IMR-90 (cell line): Measurements from ENCODE around the gene CDK15. TPM values are rescaled to one million over a fixed set of nuclear protein-coding genes. Genes with fewer than 3 reads are reported as not detected.

Source experiments
- ATAC-seq: fragments of 200-7000 bp; cut with Tn5 transposase; 2 replicates; pipeline ENCODE4 v1.9.1; 2020; ENCODE audit warnings: low read depth, mild to moderate bottlenecking, moderate library complexity
- BruUV-seq: library from RNA; stranded (reverse); fragments of 400-500 nt; replicated peaks from 2 replicates; lab custom pipeline; 2021; lab: Mats Ljungman, UMichigan
- CTCF ChIA-PET: fragments of 300-600 bp; formaldehyde crosslinking; extraction: SDS; loops from one replicate; lab custom pipeline; 2021; ENCODE audit warnings: antibody characterized with exemption; lab: Yijun Ruan, JAX
- POLR2A ChIA-PET: fragments of 300-600 bp; sonication (Branson Sonifier 250); formaldehyde crosslinking; loops from one replicate; lab custom pipeline; 2022; ENCODE audit warnings: antibody characterized with exemption; ENCODE audit not compliant: unreplicated experiment; lab: Charles Lee
- DNase-seq: peaks from one replicate; pipeline ENCODE4 v3.0.0; 2013
- H2AFZ ChIP-seq: replicated peaks from 2 replicates; pipeline ENCODE3; 2013; ENCODE audit warnings: low read length, mild to moderate bottlenecking; ENCODE audit not compliant: poor library complexity
- H2AK5ac ChIP-seq: 2 replicates; pipeline ENCODE4 v1.6.1; 2013; ENCODE audit warnings: low read depth, low read length, inconsistent platforms
- H2AK9ac ChIP-seq: replicated peaks from 2 replicates; pipeline ENCODE3; 2013; ENCODE audit warnings: mild to moderate bottlenecking, low read depth, low read length, moderate library complexity; ENCODE audit not compliant: poor library complexity
- H2BK120ac ChIP-seq: 2 replicates; pipeline ENCODE4 v1.6.1; 2013; ENCODE audit warnings: low read depth, low read length, inconsistent platforms
- H2BK15ac ChIP-seq: 3 replicates; pipeline ENCODE4 v1.6.1; 2013; ENCODE audit warnings: low read depth, low read length, inconsistent platforms
- H2BK20ac ChIP-seq: 2 replicates; pipeline ENCODE4 v1.6.1; 2013; ENCODE audit warnings: low read depth, mild to moderate bottlenecking, inconsistent platforms, low read length, moderate library complexity
- H2BK5ac ChIP-seq: 2 replicates; pipeline ENCODE4 v1.6.1; 2013; ENCODE audit warnings: mild to moderate bottlenecking, low read depth, low read length, inconsistent platforms; ENCODE audit not compliant: poor library complexity, severe bottlenecking
- H3K14ac ChIP-seq: replicated peaks from 2 replicates; pipeline ENCODE4 v1.6.1; 2013; ENCODE audit warnings: low read depth, low read length, inconsistent platforms
- H3K18ac ChIP-seq: 2 replicates; pipeline ENCODE4 v1.6.1; 2013; ENCODE audit warnings: low read depth, low read length, control low read depth
- H3K23ac ChIP-seq: 2 replicates; pipeline ENCODE4 v1.6.1; 2013; ENCODE audit warnings: low read depth, low read length, inconsistent platforms
- H3K27ac ChIP-seq: 2 replicates; pipeline ENCODE4 v1.5.1; 2013; ENCODE audit warnings: mild to moderate bottlenecking, control low read depth, low read length; ENCODE audit not compliant: insufficient read depth
- H3K27me3 ChIP-seq: 2 replicates; pipeline ENCODE4 v1.6.1; 2013; ENCODE audit warnings: low read length; ENCODE audit not compliant: control insufficient read depth, insufficient read depth
- H3K36me3 ChIP-seq: 2 replicates; pipeline ENCODE4 v1.6.1; 2013; ENCODE audit warnings: low read length, mixed read lengths; ENCODE audit not compliant: control insufficient read depth, insufficient read depth
- H3K4ac ChIP-seq: 2 replicates; pipeline ENCODE4 v1.6.1; 2013; ENCODE audit warnings: low read depth, low read length, inconsistent platforms
- H3K4me1 ChIP-seq: 2 replicates; pipeline ENCODE4 v1.6.1; 2013; ENCODE audit warnings: low read length, mixed read lengths; ENCODE audit not compliant: control insufficient read depth, insufficient read depth
- H3K4me2 ChIP-seq: 2 replicates; pipeline ENCODE4 v1.6.1; 2013; ENCODE audit warnings: low read depth, mild to moderate bottlenecking, control low read depth, low read length, moderate library complexity
- H3K4me3 ChIP-seq: 2 replicates; pipeline ENCODE4 v1.5.1; 2013; ENCODE audit warnings: low read depth, mild to moderate bottlenecking, control low read depth, low read length, moderate library complexity; ENCODE audit not compliant: insufficient read depth
- H3K56ac ChIP-seq: 2 replicates; pipeline ENCODE4 v1.6.1; 2013; ENCODE audit warnings: low read length, inconsistent platforms; ENCODE audit not compliant: insufficient read depth; ENCODE audit errors: extremely low read depth
- H3K79me1 ChIP-seq, 2 experiments: 2 replicates each; pipeline ENCODE4 v1.6.1; 2013; ENCODE audit warnings: low read length in 2 of 2, inconsistent platforms in 1 of 2, low read depth in 1 of 2
- H3K9ac ChIP-seq: 2 replicates; pipeline ENCODE4 v1.6.1; 2013; ENCODE audit warnings: low read depth, low read length, control low read depth
- H3K9me1 ChIP-seq: 2 replicates; pipeline ENCODE4 v1.6.1; 2013; ENCODE audit warnings: low read length, inconsistent platforms; ENCODE audit not compliant: insufficient read depth
- H3K9me3 ChIP-seq: 2 replicates; pipeline ENCODE4 v1.6.1; 2013; ENCODE audit warnings: low read length; ENCODE audit not compliant: control insufficient read depth, insufficient read depth
- H4K20me1 ChIP-seq: 2 replicates; pipeline ENCODE4 v1.6.1; 2013; ENCODE audit warnings: low read length, inconsistent platforms; ENCODE audit not compliant: insufficient read depth
- H4K5ac ChIP-seq: 2 replicates; pipeline ENCODE4 v1.6.1; 2013; ENCODE audit warnings: mild to moderate bottlenecking, low read depth, low read length, control low read depth
- H4K8ac ChIP-seq, 2 experiments: 2 replicates each; pipeline ENCODE4 v1.6.1; 2013; ENCODE audit warnings: low read depth in 2 of 2, low read length in 2 of 2, control low read depth in 1 of 2, inconsistent platforms in 1 of 2
- H4K91ac ChIP-seq: 2 replicates; pipeline ENCODE4 v1.6.1; 2013; ENCODE audit warnings: low read depth, low read length, inconsistent platforms; ENCODE audit not compliant: insufficient read depth
- CEBPB ChIP-seq: IDR thresholded peaks from 2 replicates; pipeline ENCODE4 v1.6.1; 2012; ENCODE audit warnings: low read depth, low read length, improper control_type of control experiment
- MAFK ChIP-seq: IDR thresholded peaks from 2 replicates; pipeline ENCODE4 v1.6.1; 2012; ENCODE audit warnings: low read depth, low read length, improper control_type of control experiment
- MAZ ChIP-seq: IDR thresholded peaks from 2 replicates; pipeline ENCODE4 v1.6.1; 2012; ENCODE audit warnings: low read depth, mild to moderate bottlenecking, low read length, improper control_type of control experiment, moderate library complexity, borderline replicate concordance
- POLR2A ChIP-seq: IDR thresholded peaks from 2 replicates; pipeline ENCODE4 v1.6.1; 2012; ENCODE audit warnings: mild to moderate bottlenecking, low read depth, low read length
- RAD21 ChIP-seq: IDR thresholded peaks from 2 replicates; pipeline ENCODE4 v1.6.1; 2012; ENCODE audit warnings: low read length, improper control_type of control experiment
- SMC3 ChIP-seq: fragments of 150-350 bp; IDR thresholded peaks from 2 replicates; pipeline ENCODE4 v1.6.1; 2016; ENCODE audit warnings: low read depth, mild to moderate bottlenecking, antibody characterized with exemption, low read length, moderate library complexity
- USF2 ChIP-seq: fragments of 150-350 bp; IDR thresholded peaks from 2 replicates; pipeline ENCODE4 v1.6.1; 2017; ENCODE audit warnings: mild to moderate bottlenecking, antibody characterized with exemption, low read length, low read depth
- WGBS, 2 experiments: methylation state at CpG; one replicate each; pipeline versions ENCODE4 v1.1.5 to v1.1.7; 2013; ENCODE audit warnings: missing lambda C conversion rate in 2 of 2; ENCODE audit not compliant: insufficient read length in 1 of 2; ENCODE audit errors: extremely low coverage in 2 of 2; 5-methylcytosine and 5-hydroxymethylcytosine counted together
- dilution Hi-C: fragments of 300-500 bp; cut with HindIII; formaldehyde crosslinking; loops from one replicate; pipeline ENCODE4 v1.14.3; 2018; ENCODE audit warnings: low sequenced_read_pairs; ENCODE audit not compliant: unreplicated experiment
- in situ Hi-C: fragments of 300-500 bp; cut with MboI; formaldehyde crosslinking; loops from 3 replicates; pipeline ENCODE4 v1.14.3; 2019; ENCODE audit warnings: low sequenced_read_pairs, inconsistent platforms, mixed read lengths
- intact Hi-C: fragments of 100-400 bp; cut with micrococcal nuclease; formaldehyde crosslinking; loops from 2 replicates; pipeline ENCODE4 v1.10.0; 2022
- polyA plus RNA-seq, 3 experiments: library from polyadenylated mRNA; depleted of rRNA; stranded (reverse); fragments of >200 nt; gene quantifications; 2 replicates each; pipeline ENCODE4 v1.2.3, GENCODE V29; 2012; ENCODE audit warnings: low replicate concordance in 1 of 3
- total RNA-seq: library from RNA; depleted of rRNA; stranded (reverse); fragments of >200 nt; gene quantifications from 2 replicates; pipeline ENCODE4 v1.2.3, GENCODE V29; 2012

CDK15 gene
- total and polyA plus RNA-seq, 2 of the 4 experiments (the other 2 are of a cell fraction), result 16.1 to 33.0 TPM

GRCh38 chr2:201824212-201824611 lies 17.9 kb downstream of the CDK15 start:
- no peak overlapping the region for H4K8ac ChIP-seq
- no peaks in the 10 kb centered on the region for H4K20me1 ChIP-seq
- H3K4me2 ChIP-seq, result no peak overlapping the region
- no peak overlapping the region for H4K91ac ChIP-seq
- H3K56ac ChIP-seq, result no peak overlapping the region
- H3K18ac ChIP-seq, result no peak overlapping the region
- H3K4me3 ChIP-seq, result no peak overlapping the region
- H2AK5ac ChIP-seq, result no peak overlapping the region
- no peaks in the 10 kb centered on the region; the same call in 1 of the 2 replicates for H3K36me3 ChIP-seq
- H3K23ac ChIP-seq, result no peak overlapping the region
- no peak overlapping the region for H2BK5ac ChIP-seq
- intact Hi-C loops (no loop called here), in situ Hi-C loops (no loop called here), dilution Hi-C loops (no loop called here)
- BruUV-seq, result no TSS peak
- no peak overlapping the region for H3K9ac ChIP-seq
- H2AFZ ChIP-seq, result no peak overlapping the region
- DNase-seq (no peak), ATAC-seq (no peak)
- H3K14ac ChIP-seq, result no peak overlapping the region
- ChIA-PET CTCF (interaction anchor here (0.6 kb wide), 1 partner anchor 576 kb away, joined by 3 read pairs; no protein-coding TSS in a partner anchor), POLR2A (no interaction called here)
- H2BK15ac ChIP-seq, result no peak overlapping the region
- H3K9me3 ChIP-seq, result no peaks in the 10 kb centered on the region
- H3K4ac ChIP-seq, result no peak overlapping the region
- H3K9me1 ChIP-seq, result peaks cover 7% of the 10 kb centered on the region; the same call in 1 of the 2 replicates
- H3K79me1 ChIP-seq, result no peaks in the 10 kb centered on the region
- no peak for TF ChIP-seq MAZ
- no peak for TF ChIP-seq USF2
- TF ChIP-seq CEBPB, result no peak
- TF ChIP-seq SMC3, result no peak
- no peak for TF ChIP-seq POLR2A
- TF ChIP-seq RAD21, result no peak
- TF ChIP-seq MAFK, result no peak
- peaks cover 7% of the 10 kb centered on the region for H3K4me1 ChIP-seq
- H3K27ac ChIP-seq, result no peak overlapping the region
- WGBS, 2 experiments, result no CpG with 5 or more reads among the region's 1 CpG
- H2BK120ac ChIP-seq, result no peak overlapping the region
- no peak overlapping the region for H2BK20ac ChIP-seq
- H2AK9ac ChIP-seq, result no peak overlapping the region
- H3K27me3 ChIP-seq, result no peaks in the 10 kb centered on the region
- no peak overlapping the region for H4K5ac ChIP-seq
